Ovary (tissue), 3 donors: Measurements from ENCODE around the gene ATG2B.

ENCODE experiments used
- CTCF ChIP-seq, 3 donors: fragments of 450-650 bp in 2 of 3; fragments of 200-600 bp in 1 of 3; IDR thresholded peaks; one replicate each; pipeline versions ENCODE4 v1.5.1 to v1.8.0; 2016 to 2022; ENCODE audit warnings: antibody characterized with exemption in 3 of 3, mild to moderate bottlenecking in 1 of 3
- EP300 ChIP-seq: sonication (generic); formaldehyde crosslinking; IDR thresholded peaks from one replicate; pipeline ENCODE4 v1.6.1; 2017; ENCODE audit warnings: antibody characterized with exemption
- POLR2A ChIP-seq: fragments of 450-650 bp; IDR thresholded peaks from one replicate; pipeline ENCODE4 v1.6.1; 2017; ENCODE audit warnings: antibody characterized with exemption, mild to moderate bottlenecking, moderate library complexity
- donor health status: DM: no; HTN: no; CAD: no.

DNA sequence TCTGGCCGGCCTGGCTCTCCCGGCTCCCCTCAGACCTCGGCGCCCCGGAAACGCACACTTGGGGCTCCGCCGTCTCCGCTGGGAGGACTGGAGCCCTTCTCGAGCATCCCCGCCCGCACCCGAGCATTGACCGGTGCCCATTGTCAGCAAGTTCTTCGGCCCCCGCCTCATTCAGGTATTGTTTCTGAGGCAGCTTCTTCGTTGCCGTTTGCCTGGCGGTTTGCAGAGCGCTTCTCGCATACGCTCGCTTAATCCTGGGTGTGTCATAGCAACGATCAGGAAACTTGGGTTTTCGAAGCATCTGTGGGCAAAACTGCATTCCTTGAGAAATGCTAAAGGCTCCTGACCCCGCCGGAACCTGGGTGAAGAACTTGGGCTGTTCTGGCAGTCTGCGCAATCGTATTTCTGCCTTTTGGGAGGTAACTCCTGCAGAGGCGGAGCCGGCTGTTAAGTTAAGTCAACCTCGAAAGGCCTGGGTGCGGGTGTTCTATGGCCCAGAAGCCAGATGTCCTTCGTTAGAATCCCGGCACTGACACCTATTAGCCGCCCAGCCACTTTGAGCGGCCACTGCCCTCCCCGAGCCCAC is 703 bp upstream of the ATG2B start:
- no peak for TF ChIP-seq CTCF (IDR thresholded peaks at IDR 0.05)
- TF ChIP-seq EP300, result no peak
- TF ChIP-seq POLR2A, result no peak
